GM21825 (cell line): ENCODE data around the gene MAJIN.
"Not testable (repeated sequence)": the region's sequence is repeated elsewhere in the genome, so short reads cannot be mapped to it uniquely, and the experiment has no call there.

Experiments
- ATAC-seq: cut with Tn5 transposase; IDR thresholded peaks from one replicate; pipeline ENCODE4 v1.9.1; 2021; ENCODE audit warnings: mild to moderate bottlenecking, moderate library complexity; ENCODE audit not compliant: unreplicated experiment

MAJIN gene, protein sequence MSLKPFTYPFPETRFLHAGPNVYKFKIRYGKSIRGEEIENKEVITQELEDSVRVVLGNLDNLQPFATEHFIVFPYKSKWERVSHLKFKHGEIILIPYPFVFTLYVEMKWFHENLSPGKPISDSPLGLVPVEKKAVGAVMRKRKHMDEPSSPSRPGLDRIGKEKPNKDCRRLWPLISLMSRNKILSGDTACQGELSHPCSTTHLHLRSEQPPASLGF

DNA sequence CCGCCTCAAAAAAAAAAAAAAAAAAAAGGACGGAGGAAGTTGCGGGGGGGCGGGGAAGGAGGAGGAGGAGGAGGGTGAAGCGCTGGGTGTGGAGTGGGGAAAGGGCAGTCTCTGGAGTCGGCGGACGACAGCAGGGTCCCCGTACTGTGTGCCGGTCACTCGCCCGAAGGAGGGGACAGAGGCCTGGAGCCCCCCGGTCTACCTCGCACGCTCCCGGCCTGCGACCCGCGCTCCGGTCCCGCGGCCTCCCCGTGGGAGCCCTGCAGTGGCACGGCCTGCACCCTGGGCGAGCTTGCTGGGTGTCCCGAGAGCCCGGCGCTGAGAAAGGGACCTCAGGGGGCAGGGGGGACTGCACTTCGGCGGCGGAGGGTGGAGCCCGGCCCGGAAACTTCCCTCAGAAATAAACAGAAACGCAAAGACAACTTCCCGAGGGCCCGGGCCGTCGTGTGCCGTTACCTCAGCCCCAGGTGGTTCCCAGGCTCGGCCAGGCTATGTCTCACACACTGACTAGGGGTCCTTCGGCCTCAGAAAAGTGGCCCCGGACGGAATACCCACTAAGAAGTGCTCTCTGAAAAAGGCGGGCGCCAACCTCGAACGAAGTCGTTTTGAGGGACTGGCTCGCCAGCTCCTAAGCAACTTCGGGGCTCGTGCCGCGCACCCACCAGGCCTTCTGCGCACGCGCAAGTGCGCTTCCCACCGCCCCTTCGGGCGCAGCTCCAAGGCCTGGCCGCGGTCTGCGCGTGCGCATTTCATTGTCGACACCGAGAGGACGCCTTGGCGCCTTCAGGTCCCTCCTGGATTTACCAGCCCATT, at the start of gene MAJIN:
Gene MAJIN, minus strand, starts transcription at position 688 of the 813 bp plus-strand sequence. CDS start 12,703 bp downstream, outside the sequence.
- no peak for ATAC-seq

DNA sequence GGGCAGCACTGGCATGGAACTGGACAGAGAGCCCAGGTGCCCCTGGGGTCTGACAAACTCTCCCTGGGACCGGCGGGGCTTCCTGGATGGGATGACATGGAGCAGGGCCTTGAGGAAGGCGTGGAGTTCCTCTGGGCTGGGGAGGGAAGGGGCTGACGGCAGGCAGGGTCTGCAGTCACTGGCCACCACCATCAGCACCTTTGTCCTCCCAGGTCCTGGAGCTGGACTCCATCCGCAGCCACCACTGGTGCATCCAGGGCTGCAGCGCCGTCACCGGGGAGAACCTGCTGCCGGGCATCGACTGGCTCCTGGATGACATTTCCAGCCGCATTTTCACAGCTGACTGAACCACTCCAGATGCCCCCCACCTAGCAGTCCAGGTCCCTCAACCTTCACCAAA, 49.6 kb upstream of the MAJIN start:
- no peak for ATAC-seq

DNA sequence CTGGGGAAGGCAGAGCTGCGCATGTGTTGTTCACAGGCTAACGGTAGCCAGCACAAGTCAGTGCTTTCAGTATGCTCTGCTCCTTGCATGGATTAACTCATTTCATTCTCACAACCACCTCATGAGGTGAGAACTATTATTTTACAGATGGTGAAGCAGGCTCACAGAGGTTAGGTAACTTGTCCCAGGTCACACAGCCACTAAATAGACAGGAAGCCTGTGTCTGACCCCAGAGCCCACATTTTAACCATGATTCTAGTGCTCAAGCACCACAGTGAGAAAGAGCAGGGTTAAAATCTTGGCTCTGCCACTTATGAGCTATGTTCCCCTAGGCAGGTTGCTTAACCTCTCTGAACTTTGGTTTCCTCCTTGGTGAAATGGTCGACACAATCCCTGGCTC, 49.1 kb upstream of the MAJIN start:
- ATAC-seq, result no peak

DNA sequence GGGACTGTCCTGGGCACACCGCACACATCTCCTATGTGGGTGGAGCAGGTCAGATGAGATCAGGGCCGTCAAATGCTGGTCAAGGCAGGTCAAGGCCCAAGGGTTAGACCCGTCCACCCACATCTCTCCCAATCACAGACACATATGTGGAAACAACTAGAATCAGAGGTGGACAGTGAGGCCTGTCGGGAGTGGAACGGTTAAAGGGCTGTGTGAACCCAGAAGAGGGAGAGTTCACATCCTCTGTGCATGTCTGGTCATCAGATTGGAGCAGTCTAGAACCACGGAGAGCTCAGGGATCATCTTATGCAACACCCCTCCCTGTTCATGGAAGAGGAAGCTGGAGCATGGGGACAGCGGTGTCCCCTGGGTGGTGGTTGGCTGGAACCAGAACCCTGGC, 47.9 kb upstream of the MAJIN start:
- ATAC-seq, result no peak

DNA sequence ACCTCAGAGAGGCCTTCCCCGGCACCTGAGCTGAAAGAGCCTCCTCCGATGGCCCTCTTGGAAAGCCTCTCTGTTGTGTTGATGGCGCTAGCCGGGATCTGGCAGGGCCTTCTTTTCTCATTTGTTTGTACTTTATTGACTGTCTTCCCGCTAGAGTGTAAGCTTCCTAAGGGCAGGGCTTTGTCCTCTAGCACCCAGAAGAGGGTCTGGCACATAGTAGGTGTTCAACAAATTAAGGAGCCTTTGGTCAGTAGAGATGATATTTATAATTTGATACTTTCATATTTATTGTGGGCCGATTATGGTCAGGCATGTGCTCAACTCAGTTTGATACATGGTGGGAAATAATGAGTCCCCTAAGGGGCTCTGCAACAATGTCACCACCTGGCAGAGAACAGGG, 46.0 kb upstream of the MAJIN start:
- no peak for ATAC-seq

DNA sequence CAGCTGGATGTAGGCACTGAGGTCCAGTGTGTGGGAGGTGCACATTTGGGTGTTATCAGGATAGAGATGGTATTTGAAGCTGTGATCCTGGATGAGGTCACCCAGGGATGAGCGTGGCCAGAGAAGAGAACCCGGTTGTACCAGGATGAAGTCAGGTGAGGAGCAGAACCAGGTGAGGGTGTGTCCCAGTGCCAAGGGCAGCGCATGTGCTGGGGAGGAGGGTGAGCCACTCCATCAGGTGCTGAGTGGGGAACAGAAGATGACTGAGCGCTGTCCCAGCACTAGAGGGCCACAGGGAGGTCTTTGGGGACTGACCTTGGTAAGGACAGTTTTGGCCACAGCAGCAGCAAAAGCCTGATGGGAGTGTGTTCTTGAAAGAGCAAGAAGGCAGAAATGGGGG, 44.8 kb upstream of the MAJIN start:
- no peak for ATAC-seq

DNA sequence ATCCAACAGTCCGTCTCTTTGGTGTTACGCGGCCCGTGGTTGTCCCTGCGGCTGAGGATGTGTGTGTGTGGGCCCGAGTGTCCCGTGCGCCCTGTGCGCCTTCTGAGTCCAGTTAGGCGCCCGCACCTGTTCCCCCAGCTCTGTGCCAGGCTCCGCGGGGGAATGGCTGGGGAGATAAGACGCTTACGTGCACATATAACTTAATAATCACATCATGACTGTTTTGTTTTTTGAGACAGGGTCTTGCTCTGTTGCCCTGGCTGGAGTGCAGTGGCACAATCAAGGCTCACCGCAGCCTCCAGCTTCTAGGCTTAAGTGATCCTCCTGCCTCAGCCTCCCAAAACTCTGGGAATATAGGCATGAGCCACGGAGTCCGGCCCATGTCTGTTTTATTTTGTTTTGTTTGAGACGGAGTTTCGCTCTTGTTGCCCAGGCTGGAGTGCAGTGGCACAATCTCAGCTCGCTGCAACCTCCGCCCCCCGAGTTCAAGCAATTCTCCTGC, 42.9 kb upstream of the MAJIN start:
- no peak for ATAC-seq

DNA sequence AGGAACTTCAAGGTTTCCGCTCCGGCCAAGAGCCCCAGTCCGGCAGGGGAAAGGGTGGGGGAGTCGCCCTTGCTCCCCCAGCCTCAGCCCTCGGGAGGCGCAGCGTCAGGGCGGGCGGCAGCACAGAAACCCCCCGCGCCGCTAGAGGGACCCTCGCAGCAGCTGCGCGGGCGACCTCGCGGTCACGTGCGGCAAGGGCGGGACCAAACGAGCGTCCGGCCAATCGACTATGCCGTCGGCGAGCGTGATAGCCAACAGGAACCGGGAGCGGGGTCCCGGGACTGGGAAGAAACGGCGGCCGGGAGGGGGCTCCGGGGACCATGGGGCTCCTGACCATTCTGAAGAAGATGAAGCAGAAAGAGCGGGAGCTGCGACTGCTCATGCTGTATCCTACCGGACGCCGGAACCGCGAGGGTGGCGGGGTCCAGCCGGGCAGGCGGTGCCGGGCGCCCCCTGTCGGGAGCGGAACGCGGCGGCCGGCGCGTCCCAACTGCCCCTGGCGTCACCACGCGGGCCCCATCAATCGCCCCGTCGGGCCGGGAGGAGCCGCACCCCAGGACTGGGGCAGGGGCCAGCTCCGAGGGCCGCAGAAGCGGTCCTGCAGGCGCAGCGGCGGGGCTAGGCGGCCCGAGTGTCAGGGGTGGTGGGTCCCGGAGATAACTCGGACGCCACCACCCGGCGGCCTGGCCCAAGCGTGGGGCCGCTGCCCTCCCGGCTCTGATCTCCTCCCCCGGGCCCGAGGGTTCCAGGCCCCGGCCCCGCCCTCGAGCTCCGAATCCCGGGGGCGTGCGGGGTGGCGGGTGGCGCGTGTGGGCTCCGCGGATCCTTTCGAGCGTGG, 42.2 kb upstream of the MAJIN start, which contains the start of gene ARL2:
Gene ARL2, plus strand, starts transcription at position 273 of the 838 bp plus-strand sequence. Its CDS starts 48 bp downstream, at position 321.
- peak; percentile 74 for ATAC-seq

DNA sequence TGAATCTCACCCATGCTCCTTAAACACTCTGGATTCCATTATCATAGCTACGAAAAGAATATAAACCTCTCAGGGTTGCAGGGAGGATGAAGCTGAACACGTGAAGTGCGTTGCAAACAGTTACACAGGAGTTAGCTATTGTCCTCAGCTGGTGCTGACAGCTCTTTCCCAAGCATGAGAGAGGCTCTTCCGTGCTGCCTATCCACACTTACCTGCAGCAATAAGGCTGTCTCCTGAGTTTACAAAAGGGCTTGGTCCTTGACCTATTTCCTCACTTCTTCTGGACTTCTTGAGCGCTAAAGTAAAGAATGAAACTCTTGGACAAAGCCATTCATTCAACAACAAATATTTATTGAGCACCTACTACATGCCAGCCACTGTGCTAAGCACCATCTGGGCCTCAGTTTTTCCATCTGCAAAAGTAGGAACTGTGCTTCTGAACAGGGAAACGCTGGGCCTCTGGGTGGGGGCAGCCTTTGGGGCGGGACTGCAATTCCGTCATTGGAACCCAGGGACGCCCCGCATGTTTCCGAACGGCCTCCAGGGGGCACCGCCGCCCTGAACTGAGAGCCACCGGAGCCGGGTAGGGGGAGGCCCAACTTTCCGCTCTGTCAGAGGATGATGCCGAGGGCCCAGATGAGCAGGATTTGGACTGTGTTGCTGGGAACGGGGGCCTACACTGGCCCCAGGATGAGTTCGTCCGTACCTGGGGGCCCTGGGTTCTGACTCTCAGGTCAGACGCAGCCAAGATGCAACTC, 41.4 kb upstream of the MAJIN start:
- ATAC-seq, result peak; percentile 64

DNA sequence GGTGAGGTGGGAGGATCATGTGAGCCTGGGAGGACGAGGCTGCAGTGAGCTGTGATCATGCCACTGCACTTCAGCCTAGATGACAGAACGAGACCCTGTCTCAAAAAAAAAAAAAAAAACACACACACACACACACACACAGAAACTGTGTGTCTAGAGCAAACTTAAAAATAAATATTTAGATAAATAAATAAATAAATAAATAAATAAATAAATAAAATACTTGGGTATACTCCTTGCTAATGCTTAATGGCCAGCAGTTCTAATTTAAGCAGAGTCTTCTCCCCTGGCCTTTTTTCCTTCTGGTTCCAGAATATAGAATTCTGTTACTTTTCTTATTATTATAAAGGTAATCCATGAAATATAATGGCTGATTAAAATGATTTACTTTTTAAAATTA, 37.0 kb upstream of the MAJIN start:
- no peak for ATAC-seq

DNA sequence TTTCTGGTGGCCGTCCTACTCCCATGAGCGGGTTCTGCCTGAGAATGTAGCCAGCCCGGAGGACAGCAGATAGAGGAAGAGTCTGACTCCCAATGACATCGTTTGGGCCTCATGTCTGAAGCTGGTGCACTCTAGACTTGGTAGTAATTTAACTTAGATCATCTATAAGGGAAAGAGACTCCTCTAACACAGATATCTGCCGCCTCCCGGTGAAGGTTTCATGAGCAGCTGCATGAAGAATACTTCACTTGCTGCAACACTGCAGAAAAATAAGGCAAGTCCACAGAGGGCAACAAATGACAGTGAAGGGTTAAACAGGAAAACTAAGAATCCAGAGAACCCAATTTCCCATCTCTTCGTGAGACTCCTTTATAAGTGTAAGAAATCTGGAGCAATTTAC, 36.1 kb upstream of the MAJIN start:
- no peak for ATAC-seq

DNA sequence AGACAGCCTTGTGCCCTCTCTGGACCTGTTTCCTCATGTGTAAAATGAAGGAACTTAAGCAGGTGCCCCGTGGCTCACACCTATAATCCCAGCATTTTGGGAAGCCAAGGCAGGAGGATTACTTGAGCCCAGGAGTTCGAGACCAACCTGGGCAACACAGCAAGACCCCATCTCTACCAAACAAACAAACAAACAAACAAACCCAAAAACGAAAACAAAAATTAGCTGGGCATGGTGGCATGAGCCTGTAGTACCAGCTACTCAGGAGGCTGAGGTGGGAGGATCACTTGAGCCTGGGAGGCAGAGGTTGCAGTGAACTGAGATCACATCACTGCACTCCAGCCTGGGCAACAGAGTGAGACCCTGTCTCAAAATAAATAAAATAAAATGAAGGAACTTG, 32.1 kb upstream of the MAJIN start:
- ATAC-seq, result not testable (repeated sequence)

DNA sequence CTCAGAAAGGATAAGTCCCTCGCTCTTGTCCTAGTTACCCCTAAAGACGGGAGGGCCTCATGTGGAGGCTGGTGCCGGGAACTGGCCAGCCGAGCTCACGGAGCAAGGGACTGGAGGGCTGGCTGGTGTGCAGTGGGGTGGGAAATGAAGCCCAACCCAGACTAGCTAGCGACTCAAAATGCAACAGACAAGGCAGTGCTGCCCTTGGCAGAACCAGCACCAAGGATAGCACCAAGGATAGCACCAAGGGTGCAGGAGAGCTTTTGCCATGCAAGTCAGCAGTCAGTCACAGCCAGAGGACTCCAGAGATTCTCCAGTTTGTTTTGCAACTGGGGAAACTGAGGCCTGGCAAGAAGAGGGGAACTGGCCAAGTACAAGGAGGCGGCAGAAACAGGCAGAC, 31.4 kb upstream of the MAJIN start:
- no peak for ATAC-seq

DNA sequence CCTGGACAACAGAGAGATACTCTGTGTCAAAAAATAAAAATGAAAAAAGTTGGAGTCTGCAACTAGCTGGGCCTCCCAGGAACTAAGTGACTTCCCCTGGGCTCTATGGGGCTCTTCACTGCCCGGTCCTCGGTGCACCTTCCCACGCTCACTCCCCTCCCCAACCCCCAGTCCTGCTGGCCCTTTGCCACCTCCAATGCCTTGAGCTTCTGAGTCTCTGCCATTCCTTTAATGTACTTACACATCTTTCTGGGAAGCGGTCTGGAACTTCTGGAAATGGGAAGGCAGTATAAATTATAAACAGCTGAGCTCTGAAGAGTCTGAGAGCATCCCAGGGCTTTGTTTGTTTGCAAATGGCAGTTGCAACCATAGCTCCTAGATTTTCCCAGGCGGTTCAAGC, 30.8 kb upstream of the MAJIN start:
- ATAC-seq, result no peak

DNA sequence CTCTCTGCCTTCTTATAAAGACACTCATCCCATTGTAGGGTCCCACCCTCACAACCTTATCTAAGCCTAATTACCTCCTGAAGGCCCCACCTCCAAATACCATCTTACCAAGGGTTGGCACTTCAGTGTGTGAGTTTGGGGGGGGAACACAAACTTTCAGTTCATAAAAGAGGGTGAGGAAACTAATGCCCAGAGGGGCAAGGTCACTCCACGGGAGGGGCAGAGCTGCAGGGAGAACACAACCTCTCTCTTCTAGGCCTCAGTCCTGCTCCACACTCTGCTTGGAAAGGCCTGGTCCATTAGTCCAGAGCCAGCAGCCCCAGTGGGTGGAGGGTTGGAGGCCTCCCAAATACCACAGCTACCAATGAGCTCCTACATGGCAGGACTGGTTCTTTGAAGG, 27.6 kb upstream of the MAJIN start:
- ATAC-seq, result no peak

DNA sequence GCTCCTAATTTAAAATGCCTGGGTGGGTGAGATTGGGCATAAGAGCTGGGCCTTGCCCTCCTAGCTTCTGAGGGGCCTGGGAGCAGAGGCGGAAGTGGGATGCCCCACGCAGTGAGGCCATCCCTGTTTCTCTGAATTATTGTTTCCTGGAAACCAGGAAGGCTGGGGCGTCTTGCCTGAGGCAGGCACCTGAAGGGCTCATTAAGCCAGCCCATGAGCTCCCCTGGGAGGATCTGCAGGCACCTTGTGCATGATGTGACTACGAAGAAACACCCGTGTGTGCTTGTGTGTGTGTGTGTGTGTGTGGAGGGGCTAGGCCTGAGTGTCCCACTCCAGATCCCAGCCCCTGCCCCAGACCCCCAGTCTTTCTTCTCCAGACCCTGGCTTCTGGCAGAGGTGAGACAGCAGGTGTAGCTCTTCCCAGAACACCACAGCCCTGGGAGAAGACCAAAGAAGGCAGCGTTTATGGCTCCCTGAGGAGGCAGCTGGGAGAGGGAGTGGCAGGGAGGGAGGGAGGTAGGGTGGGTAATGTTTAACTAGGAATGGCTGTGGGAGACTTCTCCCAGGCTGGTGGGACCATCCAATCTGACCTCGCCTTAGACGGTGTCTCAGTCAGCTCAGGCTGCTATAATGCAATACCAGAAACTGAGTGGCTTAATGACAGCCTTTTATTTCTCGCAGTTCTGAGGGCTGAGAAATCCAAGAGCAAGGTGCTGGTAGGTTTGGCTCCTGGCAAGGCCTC, 27.0 kb upstream of the MAJIN start:
- ATAC-seq, result no peak

DNA sequence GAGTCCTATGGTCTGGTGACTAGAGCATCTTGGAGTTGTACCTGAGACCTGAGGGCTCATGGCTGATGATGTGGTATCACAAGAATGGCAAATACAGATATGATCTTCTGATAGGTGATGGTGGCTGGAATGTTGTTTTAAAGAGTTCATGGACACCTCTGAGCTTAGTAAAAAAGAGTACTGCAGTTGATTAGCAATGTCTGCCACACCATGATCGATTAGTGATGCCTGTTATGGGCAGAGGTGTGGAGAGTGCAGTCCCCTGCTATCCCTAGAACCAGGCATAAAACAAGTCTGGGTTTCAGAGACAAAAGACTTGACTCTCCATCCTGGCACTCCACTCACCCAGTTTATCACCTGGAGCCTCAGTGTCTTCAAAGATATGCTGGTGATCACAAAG, 26.2 kb upstream of the MAJIN start:
- ATAC-seq, result no peak

DNA sequence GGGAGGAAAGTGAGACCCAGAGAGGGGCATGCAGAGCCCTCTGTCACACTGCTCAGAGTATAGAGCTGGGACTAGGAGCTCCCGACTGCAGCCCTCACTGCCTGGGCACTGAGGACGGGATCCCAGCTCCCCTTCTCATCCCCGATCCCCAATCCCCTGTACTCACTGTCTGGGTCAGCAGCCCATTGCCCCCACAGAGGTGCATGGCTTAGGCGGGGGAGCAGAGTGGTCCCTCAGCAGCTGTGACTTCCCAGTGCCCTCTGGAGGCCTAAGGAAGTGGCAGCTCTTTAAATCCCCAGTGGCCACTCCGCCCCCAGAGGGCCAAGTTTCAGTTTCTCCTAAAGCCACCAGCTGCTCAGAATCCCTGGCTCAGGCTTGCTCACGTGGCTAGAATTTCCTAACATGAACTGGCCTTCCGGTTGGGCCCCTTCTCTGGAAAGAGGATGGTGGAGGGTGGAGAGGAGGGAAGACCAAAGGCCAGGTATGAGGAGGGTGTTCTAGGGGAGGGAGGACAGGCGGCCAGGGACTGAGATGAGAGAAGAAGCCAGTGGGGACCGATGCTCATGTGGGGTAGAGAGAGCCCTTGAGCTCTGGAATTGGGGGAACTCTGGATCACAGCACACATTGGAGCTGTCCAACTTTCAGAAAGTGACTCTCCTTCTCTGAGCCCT, 24.9 kb upstream of the MAJIN start, which contains the start of gene BATF2:
Gene BATF2, minus strand, starts transcription at position 262 of the 671 bp plus-strand sequence. Its CDS starts 57 bp downstream, at position 205.
- ATAC-seq, result no peak

DNA sequence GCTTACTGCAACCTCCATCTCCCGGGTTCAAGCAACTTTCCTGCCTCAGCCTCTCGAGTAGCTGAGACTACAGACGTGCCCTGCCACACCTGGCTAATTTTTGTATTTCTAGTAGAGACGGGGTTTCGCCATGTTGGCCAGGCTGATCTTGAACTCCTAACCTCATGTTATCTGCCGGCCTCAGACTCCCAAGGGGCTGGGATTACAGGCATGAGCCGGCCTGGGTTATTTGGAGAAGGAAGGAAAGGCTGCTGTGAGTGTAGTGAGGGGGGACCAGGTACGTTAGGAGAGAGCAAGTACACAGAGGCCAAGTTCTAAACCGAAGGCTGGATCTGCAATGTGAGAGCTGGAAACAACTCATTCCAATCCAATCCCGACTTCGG, 24.4 kb upstream of the MAJIN start:
- ATAC-seq, result no peak
